ENCODE data around the gene CYP3A7.

DNA sequence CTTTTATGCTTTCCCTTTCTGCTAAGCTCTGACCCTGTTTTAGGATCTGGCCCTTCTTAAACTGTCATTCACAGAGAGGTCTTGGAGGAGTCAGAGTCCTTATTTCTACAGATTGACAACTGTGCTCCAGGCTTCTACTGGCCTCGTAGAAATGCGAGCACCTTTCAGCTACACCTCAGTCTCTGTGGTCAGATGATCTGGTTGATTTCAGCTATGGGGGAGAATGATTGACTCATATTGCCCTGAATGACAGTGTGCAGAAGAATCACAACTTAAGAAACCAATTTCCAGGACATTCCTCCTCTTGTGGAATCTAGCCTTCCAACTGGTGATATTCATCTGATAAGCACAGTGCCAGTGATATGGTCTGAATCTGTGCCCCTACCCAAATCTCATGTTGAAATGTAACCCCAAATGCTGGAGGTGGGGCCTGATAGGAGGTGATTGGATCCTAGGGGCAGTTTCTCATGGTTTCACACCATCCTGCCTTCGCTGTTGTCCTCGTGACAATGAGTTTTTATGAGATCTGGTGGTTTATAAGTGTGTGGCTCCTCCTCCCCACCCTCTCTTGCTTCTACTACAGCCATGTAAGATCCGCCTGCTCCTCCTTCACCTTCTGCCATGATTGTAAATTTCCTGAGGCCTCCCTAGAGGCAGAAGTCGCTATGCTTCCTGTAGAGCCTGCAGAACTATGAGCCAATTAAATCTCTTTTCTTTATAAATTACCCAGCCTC lies 14.0 kb upstream of the CYP3A7 start:
- TF ChIP-seq, protein P1, sequence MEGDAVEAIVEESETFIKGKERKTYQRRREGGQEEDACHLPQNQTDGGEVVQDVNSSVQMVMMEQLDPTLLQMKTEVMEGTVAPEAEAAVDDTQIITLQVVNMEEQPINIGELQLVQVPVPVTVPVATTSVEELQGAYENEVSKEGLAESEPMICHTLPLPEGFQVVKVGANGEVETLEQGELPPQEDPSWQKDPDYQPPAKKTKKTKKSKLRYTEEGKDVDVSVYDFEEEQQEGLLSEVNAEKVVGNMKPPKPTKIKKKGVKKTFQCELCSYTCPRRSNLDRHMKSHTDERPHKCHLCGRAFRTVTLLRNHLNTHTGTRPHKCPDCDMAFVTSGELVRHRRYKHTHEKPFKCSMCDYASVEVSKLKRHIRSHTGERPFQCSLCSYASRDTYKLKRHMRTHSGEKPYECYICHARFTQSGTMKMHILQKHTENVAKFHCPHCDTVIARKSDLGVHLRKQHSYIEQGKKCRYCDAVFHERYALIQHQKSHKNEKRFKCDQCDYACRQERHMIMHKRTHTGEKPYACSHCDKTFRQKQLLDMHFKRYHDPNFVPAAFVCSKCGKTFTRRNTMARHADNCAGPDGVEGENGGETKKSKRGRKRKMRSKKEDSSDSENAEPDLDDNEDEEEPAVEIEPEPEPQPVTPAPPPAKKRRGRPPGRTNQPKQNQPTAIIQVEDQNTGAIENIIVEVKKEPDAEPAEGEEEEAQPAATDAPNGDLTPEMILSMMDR (IDR thresholded peaks at IDR 0.05; ENCODE audit: low read length), result no peak
- TF ChIP-seq EZH2 (IDR thresholded peaks at IDR 0.05; ENCODE audit: borderline replicate concordance, low read length), result no peak
